ENCODE data around the gene AAR2.

AAR2 gene, protein sequence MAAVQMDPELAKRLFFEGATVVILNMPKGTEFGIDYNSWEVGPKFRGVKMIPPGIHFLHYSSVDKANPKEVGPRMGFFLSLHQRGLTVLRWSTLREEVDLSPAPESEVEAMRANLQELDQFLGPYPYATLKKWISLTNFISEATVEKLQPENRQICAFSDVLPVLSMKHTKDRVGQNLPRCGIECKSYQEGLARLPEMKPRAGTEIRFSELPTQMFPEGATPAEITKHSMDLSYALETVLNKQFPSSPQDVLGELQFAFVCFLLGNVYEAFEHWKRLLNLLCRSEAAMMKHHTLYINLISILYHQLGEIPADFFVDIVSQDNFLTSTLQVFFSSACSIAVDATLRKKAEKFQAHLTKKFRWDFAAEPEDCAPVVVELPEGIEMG

DNA sequence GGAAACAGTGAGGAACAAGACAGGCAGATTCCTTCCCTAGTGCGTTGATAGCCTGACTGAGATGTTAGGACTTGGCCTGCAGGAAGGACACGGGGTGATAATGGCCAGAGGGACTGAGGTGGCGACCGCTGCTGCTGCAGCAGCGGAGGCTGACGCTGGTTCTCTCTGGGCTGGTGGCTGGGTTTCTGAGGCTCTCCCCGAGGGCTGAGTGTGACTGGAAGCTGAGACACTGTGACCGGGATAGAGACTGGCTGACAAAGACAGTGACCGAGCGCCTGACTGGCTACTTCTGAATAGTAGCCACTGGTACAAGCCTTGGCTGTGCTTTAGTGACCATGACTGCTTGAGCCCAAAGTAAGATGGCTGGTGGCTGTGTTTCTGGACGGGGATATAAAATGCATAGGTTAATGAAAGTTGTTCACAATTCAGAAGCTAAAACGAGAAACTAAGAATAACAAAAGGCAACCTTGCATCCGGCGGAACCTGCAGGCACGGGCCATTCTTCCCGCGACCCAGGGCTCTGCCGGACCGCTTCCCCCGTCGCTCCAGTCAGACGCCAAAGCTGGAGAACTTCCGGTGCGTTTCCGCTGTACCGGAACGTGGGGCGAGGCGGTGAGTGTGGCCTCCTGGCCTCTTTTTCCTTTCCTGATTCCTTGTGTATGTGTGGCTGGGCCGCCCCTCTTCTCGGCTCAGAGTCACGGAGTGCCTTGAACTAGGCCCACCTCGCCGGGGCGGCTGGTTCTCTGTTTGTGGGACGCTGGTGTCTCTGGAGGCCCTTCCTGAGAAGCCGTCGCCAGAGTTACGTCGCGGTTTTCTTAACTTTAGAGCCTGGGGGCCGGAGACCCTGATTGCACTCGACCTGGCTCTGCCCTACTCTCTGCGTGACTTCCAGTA, at the start of gene AAR2:
AAR2 (plus strand) TSS at position 587 of the 894 bp plus-strand sequence. CDS start 3,391 bp downstream, outside the sequence.
- DNase-seq (ENCODE audit: low spot score): peak; percentile 83

DNA sequence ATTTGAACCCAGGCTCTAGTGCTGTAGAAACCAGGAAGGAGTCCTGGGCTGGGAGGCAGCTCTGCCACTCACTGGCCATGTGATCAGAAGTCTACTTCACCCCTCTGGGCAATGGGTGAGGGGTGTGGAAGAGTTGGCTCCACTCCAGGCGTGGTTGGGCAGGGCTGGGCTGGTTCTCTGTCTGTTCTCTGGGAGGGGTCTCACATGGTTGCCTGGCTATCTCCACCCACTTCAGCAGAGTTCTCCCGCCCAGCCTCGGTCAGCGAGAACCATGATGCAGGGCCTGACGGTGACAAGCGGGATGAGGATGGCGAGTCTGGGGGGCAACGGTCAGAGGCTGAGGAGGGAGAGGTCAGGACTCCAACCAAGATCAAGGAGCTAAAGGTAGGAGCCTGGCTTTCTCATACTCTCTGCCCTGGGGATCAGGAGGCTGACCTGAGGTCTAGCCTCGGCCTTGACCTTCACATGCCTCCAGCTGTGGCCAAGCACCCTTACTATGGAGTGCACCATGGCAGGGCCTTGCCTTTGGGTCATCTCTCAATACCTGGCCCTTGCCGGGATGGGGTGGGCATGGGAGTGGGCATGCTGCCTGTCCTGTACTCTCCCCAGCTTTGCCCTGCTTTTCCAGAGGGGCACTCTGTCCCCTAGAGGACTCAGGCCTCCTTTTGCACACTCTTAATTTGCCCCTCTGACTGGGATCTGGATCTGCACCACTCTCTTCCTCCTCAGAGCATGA, 42.1 kb upstream of the AAR2 start:
- DNase-seq (ENCODE audit: low spot score): no peak

DNA sequence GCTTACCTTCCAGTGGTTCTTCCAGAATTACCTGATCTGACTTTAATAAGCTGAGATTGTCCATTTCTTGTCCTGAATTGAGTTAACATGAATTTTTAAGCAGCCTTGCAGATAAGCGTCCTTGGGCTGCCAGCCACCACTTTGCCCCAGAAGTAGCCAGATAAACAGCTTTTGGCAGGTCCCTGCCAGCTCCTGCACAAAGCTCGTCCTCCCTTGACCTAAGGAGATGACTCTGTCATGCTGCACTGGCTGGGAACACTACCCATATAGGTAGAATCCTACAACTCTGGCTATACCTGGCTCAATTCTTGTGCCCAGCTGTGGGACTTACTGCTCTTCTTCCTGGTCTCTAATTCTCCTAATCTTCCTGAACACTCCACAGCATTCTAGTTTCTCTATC, 39.6 kb upstream of the AAR2 start:
- DNase-seq (ENCODE audit: low spot score): no peak

DNA sequence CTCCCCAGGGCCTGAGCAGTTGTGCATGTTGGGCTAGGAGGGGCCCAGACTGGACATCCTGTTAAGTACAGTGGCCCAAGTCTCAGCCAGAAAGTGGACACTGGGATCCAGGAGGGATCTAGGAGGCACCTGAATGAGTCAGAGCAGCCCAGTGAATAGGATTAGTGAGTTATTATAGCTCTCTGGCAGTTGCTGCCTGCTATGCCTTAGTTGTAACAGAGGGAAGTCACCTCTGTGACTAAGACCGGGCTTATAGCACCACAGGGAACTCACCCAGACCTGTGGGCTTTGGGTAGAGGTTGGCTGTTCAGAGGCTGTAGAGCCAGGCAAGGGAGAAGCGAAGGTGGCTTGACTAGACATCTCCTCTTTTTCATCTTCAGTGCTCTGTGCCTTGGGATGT, 39.0 kb upstream of the AAR2 start:
- no peak for DNase-seq (ENCODE audit: low spot score)

DNA sequence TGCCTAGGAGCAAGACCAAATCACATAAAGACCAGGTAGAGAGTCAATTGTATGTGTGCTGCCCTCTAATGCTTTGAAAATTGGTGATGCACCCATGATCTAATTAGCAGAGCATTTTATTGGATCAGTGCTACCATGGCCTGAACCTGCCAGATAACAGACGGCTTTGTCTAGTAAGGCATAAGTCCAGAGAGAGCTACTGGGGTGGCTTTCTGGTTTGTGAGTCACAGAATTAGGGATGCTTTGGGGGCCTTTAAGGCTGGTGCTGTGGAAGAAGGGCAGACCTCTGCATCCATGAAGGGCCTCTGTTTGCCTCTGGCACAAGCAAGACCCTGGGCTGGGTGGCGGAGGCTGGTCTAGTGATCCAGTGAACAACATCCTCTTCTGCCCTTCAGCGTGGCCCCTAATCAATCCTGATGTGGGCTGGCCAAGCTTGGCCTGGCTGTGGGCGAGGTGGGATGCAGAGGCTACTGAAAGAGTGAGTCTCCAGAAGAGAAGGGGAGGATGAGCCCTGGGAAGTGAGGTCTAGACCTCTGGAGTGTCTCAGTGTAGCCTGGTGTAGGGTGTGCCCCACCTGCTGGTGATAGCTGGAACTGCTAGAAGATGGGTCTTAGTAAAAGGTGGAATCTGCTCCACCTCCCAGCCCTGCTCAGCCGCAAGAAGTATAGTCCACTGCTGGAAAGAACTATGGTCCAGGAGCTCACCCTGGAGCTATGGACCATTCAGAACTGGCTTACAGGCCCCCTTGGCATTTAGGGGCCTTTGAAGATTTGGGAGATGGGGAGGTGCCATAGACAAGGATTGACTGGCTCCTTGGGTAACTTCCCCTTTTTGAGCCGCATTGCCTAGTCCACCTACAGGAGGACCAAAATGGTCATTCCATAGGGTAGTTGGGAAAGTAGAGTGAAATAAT, 36.7 kb upstream of the AAR2 start:
- DNase-seq (ENCODE audit: low spot score): peak; percentile 85

DNA sequence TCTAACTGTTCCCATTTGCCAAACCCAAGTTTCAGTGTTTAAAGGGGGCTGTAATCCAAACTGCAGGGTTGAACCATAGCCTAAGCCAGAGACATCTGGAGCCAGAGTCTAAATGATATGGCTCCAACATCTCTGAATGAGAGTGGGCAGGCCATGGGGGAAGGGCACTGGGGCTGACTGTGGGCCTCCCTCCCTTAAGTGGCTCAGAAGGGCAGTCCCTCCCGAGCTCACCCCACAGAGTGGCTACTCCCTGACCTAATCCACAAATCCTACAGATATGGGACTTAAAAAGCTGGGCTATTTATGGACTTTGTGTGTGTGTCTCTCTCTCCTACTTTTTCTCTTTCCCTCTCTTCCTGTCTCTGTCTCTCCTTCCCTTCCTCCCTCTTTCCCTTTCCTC, 35.8 kb upstream of the AAR2 start:
- no peak for DNase-seq (ENCODE audit: low spot score)

DNA sequence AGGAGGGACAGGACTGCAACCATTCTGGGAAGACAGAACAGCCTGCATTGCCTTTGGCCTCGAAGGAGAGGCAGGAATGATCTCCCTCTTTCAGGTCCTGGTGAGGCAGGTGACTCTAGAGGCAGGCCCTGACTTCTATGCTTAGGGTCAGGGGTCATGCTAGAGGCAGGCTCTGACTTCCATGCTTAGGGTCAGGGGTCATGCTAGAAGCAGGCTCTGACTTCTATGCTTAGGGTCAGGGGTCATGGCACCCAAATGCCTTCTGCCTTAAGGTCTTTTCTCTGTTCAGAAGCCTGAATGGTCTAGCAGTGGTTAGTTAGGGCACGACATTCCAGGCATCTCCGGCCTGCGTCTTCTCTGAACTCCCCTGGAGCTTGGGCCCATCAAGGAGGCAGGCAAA, 35.1 kb upstream of the AAR2 start:
- DNase-seq (ENCODE audit: low spot score): no peak

DNA sequence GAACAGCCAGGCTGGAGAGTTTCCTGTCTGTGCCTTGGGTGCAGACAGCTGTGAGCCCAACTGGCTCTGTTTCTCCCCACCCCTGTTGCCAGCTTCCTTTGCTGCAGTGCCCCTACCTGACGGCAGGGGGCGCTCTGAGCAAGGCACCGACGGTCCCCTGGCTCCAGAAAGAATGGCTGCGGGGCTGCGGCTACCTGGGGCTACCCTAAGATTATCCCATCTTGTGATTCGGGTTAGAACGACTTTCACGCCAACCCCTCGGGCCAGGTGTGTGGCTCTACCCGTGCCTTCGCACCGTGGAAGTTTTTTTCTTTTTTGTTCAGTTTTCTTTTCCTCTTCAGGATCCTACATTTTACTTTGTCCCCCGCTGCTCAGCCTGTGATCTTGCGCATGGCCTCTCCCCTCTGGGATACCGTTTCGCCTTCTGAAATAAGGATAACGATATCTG, 33.4 kb upstream of the AAR2 start:
- DNase-seq (ENCODE audit: low spot score): peak; percentile 77

DNA sequence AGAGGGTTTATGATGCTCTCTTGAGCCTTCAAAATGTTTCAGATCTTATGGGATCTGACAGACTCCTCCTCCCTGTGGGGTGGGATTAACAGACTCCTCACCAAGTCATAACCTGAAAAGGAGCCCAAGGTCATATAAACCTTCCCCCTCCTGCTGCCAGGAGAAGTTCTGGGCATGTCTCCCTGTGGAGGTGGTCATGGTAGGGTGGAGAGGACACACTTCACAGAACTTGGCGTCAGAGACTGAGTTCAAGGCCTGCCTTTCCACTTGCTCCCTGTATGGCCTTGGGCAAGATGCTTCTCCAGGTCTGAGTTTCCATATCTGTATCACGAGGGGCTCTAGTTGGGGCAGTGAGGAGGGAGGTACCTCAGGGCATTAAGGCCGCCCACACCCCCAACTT, 32.4 kb upstream of the AAR2 start:
- no peak for DNase-seq (ENCODE audit: low spot score)

DNA sequence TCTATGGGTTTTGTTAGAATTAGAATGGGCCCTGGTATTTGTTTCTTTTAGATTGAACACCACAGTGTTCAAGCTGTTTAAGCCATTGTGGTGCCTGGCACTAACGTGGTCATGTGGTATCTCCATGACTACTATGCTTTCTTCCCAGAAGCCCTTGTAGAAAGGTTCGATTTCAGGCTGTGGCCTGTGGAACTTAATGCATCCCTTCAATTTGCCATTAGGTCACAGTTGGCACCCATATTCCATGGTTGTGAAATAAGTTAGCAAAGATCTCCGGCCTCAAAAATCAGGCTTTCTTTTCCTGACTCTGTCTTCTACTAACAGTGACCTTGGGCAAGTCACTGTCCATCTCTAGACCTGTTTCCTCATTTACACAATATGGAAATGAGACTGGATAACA, 31.3 kb upstream of the AAR2 start:
- no peak for DNase-seq (ENCODE audit: low spot score)

DNA sequence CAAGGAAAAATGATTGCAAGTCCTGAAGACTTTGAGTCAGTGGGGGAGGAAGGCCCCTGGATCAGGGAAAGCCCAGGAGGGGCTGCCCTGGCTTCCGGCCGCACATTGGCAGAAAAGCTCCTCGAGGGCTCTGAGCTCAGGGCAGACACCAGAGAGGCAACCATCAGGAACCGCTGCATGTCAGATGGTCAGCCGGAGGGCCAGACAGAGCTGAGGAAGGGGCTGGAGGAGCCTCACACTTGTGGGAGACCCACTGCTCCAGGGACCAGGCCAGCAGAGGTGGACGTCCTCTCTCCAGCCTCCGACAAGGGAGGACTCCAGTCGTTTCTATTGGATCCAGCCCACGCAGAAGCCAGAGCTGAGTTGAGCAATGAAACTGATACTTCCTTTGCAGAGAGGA, 30.2 kb upstream of the AAR2 start:
- DNase-seq (ENCODE audit: low spot score): no peak

DNA sequence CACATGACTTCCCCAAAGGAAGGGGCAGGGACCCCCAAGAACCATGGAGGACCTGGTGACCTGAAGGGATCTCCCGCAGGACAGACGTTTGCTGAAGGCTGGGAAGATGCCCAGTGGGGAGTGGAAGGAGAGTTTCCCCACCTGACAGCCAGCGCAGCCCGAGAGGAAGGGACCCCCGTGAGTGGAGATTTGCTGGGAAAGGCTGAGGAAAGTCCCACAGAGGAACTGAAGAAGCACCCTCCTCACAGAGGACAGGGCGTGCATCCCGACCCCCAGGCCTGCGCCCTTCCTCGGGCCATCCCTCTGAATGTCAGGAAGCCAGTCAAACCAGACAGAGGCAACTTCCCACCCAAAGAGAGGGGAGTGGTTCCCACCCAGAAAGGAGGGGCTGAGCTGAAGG, 29.6 kb upstream of the AAR2 start:
- DNase-seq (ENCODE audit: low spot score): no peak

DNA sequence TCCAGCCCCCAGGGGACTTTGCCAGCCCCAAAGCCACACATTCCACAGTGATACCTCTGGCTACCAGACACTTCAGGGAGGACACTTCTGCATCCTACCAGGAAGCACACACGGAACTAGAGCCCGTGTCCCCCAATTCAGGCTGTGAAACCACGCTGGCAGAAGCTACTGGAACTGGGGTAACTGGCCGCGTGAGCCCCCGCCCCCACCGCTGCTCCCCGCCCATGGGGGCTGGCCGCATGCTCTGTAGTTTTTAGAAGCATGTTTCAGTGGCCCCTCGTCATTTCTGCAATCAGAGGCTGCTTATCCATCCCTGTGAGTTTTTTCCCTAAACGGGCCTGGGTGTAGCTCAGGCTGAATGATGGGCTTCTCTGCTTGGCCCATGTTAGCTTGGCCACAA, 28.7 kb upstream of the AAR2 start:
- DNase-seq (ENCODE audit: low spot score): no peak

DNA sequence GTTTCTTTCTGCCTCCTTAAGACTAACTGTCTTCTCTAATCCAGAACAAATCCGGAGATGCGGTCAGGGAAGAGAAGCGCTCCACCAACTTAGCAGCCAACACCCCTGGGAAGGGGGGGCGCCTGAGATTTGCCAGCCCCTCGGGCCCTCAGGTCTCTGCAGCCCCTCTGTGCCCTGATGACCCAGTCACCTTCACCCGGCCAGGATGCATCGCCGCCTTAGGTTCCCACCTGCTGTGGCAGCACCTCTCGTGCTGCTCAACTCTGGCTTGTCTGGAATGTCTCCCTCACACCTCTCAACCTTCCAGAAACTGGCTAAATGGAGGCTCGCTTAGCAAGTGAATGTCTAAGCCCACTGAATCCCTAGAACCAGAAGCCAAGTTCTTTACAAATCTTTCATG, 28.0 kb upstream of the AAR2 start:
- DNase-seq (ENCODE audit: low spot score): no peak

DNA sequence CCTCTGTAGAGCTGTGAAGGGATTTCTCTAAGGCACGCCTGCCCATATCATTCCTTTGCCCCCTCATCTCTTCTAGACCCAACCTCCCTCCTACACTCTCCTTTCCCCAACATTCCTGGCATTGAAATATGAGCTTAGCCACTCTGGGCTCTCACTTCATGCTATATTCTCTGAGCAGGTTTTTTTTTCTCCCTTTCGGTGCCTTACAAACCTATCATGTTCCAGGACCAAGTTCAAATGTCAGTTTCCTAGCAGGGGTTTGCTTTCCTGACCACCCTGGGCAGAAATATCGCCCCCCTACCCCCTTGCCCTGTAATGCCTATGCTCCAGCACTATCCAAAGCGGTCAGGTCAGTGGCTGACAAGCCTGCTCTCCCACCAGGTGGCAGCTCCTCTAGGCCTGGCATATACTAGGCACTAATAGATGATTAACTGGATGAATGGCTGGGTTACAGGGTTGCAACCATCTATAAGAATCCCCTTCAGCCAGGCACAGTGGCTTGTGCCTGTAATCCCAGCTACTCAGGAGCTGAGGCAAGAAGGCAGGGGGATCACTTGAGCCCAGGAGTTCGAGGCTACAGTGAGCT, 25.7 kb upstream of the AAR2 start:
- DNase-seq (ENCODE audit: low spot score): no peak

DNA sequence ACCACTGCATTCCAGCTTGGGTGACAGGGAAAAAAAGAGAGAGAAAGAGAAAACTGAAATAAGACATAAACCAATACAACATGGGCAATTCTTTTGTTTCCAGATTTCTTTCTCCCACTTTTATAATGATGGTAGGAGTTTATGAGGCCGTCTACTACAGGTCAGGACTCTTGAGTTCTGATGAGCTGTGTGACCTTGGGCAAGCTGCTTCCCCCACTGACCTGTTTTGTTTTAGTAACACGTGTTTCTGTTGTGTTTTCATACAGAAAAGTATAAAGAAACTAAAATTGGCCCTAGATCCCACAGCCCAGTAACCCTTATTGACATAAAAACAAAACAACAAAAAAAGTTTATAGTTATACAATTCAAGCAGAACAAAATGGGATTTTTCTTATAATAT, 22.9 kb upstream of the AAR2 start:
- no peak for DNase-seq (ENCODE audit: low spot score)

DNA sequence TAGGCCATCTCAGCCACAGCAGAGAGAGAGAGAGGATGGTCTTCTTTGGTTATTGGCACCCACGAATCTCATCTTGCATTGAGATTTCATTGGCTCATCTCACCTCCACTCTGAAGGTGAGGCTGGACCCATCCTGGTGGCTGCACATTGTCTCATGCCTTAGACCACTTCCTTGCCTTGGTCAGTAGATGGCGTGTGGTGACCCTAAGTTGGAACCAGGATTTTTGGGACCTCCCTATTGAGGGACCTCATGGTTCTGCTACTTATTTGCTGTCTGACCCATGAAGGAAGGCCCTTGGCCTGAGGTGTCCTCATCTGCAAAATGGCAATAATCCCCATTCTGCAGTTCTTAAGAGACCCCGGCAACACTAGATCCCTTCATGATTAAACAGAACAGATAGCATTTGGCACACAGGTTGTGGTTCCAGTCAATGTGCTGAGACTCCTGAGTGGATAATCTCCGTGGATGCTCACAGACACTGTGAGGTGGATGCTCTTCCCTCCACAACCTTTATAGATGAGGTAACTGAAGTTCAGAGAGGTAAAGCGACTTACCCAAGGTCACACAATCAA, 21.5 kb upstream of the AAR2 start:
- peak; percentile 58 for DNase-seq (ENCODE audit: low spot score)

DNA sequence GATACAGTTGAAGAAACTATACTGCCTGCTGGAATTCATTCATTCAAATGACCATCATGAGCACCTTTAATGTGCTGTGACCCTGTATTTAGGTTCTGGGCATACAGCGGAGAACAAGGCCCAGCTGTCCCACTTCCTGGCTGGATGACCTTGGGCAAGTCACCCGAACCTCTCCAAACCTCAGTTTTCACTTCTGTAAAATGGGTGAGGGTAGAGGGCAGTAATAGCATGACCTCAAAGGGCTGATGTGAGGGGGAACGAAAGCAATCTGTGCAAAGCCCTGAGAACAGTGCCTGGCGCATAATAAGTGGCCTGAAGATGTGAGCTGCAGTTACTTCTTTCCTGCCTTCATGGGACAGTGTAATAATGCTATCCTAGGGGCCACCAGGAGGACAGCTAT, 20.5 kb upstream of the AAR2 start:
- DNase-seq (ENCODE audit: low spot score): no peak

DNA sequence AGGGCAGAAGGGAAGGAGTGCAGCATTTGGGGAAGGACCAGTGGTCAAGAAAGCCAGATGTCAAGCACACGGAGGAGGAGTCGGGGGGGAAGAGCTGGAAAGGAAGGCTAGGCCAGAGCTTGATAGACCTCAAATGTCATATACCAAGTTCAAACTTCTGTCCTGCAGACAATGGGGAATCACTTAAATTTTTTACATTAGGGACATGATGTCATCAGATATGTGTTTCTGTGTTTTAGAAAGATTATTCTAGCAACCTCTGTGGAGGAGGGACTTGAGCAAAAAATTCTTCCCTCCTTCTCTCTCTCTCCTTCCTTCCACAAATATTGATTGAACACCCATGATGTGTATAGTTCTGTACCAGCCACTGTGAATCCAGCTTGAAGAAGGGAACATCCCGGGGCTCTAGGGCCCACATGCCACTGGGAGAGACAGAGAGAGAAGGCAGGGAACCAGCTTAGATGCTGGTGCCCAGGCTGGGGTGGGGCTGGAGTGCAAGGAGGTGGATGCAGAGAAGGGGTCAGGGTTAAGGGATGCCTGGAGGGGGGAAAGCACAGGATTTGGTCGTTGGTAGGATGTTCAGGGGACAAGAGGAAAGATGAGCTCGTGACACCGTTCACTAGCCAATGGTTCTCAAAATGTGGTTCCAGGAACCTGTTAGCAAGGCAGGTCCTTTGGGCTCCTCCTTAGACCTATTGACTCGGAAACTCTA, 19.8 kb upstream of the AAR2 start:
- DNase-seq (ENCODE audit: low spot score): no peak

DNA sequence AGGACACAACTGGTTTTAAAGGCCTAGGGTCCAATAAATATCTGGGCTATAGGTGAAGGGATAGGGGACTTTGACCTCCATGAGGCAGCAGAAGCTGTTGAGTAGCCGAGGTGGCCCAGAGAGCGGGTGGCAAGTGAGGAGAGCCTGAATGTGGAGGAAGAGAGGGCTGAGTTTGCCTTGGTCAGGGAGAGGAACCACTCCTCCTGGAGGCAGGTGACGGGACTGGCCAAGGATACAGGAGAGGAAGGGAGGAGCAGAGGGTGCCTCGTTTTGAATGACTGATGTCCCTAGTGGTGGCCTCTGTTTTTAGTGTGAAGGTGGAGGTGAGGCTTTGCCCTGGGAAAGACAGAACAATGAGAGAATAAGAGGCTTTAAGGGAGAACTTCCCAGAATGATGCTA, 19.1 kb upstream of the AAR2 start:
- DNase-seq (ENCODE audit: low spot score): peak; percentile 30
